Sigmoid colon (tissue), 7 donors: ENCODE results near the gene PRMT7. TPM values are rescaled to one million over a fixed set of nuclear protein-coding genes. Genes with fewer than 3 reads are reported as not detected.

Experiments used
- DNase-seq: peaks from one replicate; pipeline ENCODE4 v3.0.0-alpha.2; 2019
- H3K27ac ChIP-seq, 4 donors: fragments of 200-600 bp; sonication (generic); one replicate each; pipeline ENCODE4 v1.5.1; 2016 to 2019; ENCODE audit warnings: mild to moderate bottlenecking in 1 of 4
- H3K27me3 ChIP-seq, 3 donors: fragments of 200-600 bp; sonication (generic); one replicate each; pipeline ENCODE4 v1.5.1; 2019; ENCODE audit warnings: mild to moderate bottlenecking in 1 of 3
- H3K36me3 ChIP-seq, 4 donors: fragments of 200-600 bp; sonication (generic); one replicate each; pipeline ENCODE4 v1.5.1; 2016 to 2019
- H3K4me1 ChIP-seq, 4 donors: fragments of 200-600 bp; sonication (generic); one replicate each; pipeline ENCODE4 v1.5.1; 2017 to 2019
- H3K4me3 ChIP-seq, 4 donors: fragments of 200-600 bp; sonication (generic); one replicate each; pipeline ENCODE4 v1.5.1; 2017 to 2019; ENCODE audit warnings: mild to moderate bottlenecking in 2 of 4, moderate library complexity in 1 of 4
- H3K9me3 ChIP-seq, 4 donors: fragments of 200-600 bp in 3 of 4; sonication (generic) in 3 of 4; one replicate each; pipeline versions ENCODE4 v1.5.1 to v1.6.1; 2013 to 2019
- EP300 ChIP-seq, 4 donors: sonication (generic); formaldehyde crosslinking; IDR thresholded peaks; one replicate each; pipeline ENCODE4 v1.6.1; 2017; ENCODE audit warnings: antibody characterized with exemption in 4 of 4
- POLR2A ChIP-seq, 2 donors: fragments of 450-650 bp; IDR thresholded peaks; one replicate each; pipeline ENCODE4 v1.6.1; 2016; ENCODE audit warnings: antibody characterized with exemption in 2 of 2, mild to moderate bottlenecking in 2 of 2, moderate library complexity in 2 of 2
- POLR2AphosphoS5 ChIP-seq, 4 donors: sonication (generic); formaldehyde crosslinking; IDR thresholded peaks; one replicate each; pipeline ENCODE4 v1.6.1; 2017; ENCODE audit warnings: antibody characterized with exemption in 4 of 4
- WGBS, 2 donors: extraction: QIAGEN DNeasy Blood & Tissue Kit; methylation state at CpG; one replicate each; pipeline ENCODE4 v1.1.7; 2013; 5-methylcytosine and 5-hydroxymethylcytosine counted together
- intact Hi-C: fragments of 100-400 bp; cut with DNase I; formaldehyde crosslinking; loops from one replicate; pipeline ENCODE4 v1.15.1; 2023
- polyA plus RNA-seq, 3 donors: library from polyadenylated mRNA; stranded (reverse); fragments of 200-250 nt; gene quantifications; one replicate each; pipeline ENCODE4 v1.2.3, GENCODE V29; 2013
- total RNA-seq, 4 donors: library from RNA; depleted of rRNA; stranded (reverse); fragments of >200 nt; gene quantifications; one replicate each; pipeline ENCODE4 v1.1.0, GENCODE V29; 2016
- TF ChIP-seq, protein P1 (sequence below), 4 experiments: fragments of 450-650 bp in 3 of 4; fragments of 200-600 bp in 1 of 4; IDR thresholded peaks; one replicate each; pipeline ENCODE4 v1.5.1; 2016 to 2019; ENCODE audit warnings: antibody characterized with exemption in 4 of 4, mild to moderate bottlenecking in 3 of 4, moderate library complexity in 2 of 4
- donor health status: healthy with polysubstance abuse.
- donor health status: Bipolar disorder and iron deficiency.
- donor health status: healthy.

PRMT7 gene
- total and polyA plus RNA-seq, 7 donors: 12.0 to 51.0 (median 40.7) TPM

GRCh38 chr16:68343137-68343536 is 32.3 kb downstream of the PRMT7 start:
- TF ChIP-seq, protein P1, sequence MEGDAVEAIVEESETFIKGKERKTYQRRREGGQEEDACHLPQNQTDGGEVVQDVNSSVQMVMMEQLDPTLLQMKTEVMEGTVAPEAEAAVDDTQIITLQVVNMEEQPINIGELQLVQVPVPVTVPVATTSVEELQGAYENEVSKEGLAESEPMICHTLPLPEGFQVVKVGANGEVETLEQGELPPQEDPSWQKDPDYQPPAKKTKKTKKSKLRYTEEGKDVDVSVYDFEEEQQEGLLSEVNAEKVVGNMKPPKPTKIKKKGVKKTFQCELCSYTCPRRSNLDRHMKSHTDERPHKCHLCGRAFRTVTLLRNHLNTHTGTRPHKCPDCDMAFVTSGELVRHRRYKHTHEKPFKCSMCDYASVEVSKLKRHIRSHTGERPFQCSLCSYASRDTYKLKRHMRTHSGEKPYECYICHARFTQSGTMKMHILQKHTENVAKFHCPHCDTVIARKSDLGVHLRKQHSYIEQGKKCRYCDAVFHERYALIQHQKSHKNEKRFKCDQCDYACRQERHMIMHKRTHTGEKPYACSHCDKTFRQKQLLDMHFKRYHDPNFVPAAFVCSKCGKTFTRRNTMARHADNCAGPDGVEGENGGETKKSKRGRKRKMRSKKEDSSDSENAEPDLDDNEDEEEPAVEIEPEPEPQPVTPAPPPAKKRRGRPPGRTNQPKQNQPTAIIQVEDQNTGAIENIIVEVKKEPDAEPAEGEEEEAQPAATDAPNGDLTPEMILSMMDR (IDR thresholded peaks at IDR 0.05): no peak
- TF ChIP-seq POLR2A (IDR thresholded peaks at IDR 0.05) (no peak), EP300 (IDR thresholded peaks at IDR 0.05) (no peak), POLR2AphosphoS5 (IDR thresholded peaks at IDR 0.05) (no peak)
- Histone ChIP-seq H3K4me3 (no peak overlapping the region), H3K9me3 (no peaks in the 10 kb centered on the region), H3K27me3 (no peaks in the 10 kb centered on the region), H3K4me1 (no peaks in the 10 kb centered on the region), H3K27ac (no peak overlapping the region), H3K36me3 (peaks cover 25 to 95% (median 55%) of the 10 kb centered on the region in 4 donors)
- 97% methylated on average over 7 of the region's 7 CpGs for WGBS, 2 donors
- DNase-seq: no peak
- intact Hi-C loops: no loop called here

GRCh38 chr16:68344252-68344651 is 33.4 kb downstream of the PRMT7 start:
- H3K36me3 ChIP-seq: peaks cover 27 to 95% (median 50%) of the 10 kb centered on the region in 4 donors
- DNase-seq: no peak
- TF ChIP-seq, protein P1 (IDR thresholded peaks at IDR 0.05): no peak
- TF ChIP-seq EP300 (IDR thresholded peaks at IDR 0.05) (no peak), POLR2AphosphoS5 (IDR thresholded peaks at IDR 0.05) (no peak), POLR2A (IDR thresholded peaks at IDR 0.05) (no peak)

GRCh38 chr16:68345351-68345810 is 34.6 kb downstream of the PRMT7 start:
- intact Hi-C loops: no loop called here
- TF ChIP-seq, protein P1 (IDR thresholded peaks at IDR 0.05): no peak
- TF ChIP-seq EP300 (IDR thresholded peaks at IDR 0.05) (no peak), POLR2AphosphoS5 (IDR thresholded peaks at IDR 0.05) (no peak), POLR2A (IDR thresholded peaks at IDR 0.05) (no peak)
- no peaks in the 10 kb centered on the region for H3K9me3 ChIP-seq
- H3K4me3 ChIP-seq: no peak overlapping the region
- H3K27me3 ChIP-seq: no peaks in the 10 kb centered on the region
- no peaks in the 10 kb centered on the region for H3K4me1 ChIP-seq
- no peak overlapping the region for H3K27ac ChIP-seq
- H3K36me3 ChIP-seq: peaks cover 20 to 95% (median 42%) of the 10 kb centered on the region in 4 donors
- 69 to 87% methylated on average over 11 of the region's 11 CpGs for WGBS, 2 donors
- DNase-seq: no peak

More at GRCh38 chr16:68344252-68344651, 33.4 kb downstream of the PRMT7 start:
- no peaks in the 10 kb centered on the region for H3K9me3 ChIP-seq
- no peaks in the 10 kb centered on the region for H3K4me1 ChIP-seq
- 84 to 90% methylated on average over 11 of the region's 11 CpGs for WGBS, 2 donors
- no peaks in the 10 kb centered on the region for H3K27me3 ChIP-seq
- H3K27ac ChIP-seq: no peak overlapping the region
- no peak overlapping the region for H3K4me3 ChIP-seq
- intact Hi-C loops: no loop called here

- H3K27me3 ChIP-seq: no peaks in the 10 kb centered on the region
- no peak for DNase-seq
- H3K4me1 ChIP-seq: no peaks in the 10 kb centered on the region
- no peak overlapping the region for H3K27ac ChIP-seq
- peaks cover 18 to 95% (median 43%) of the 10 kb centered on the region in 4 donors for H3K36me3 ChIP-seq
- H3K4me3 ChIP-seq: no peak overlapping the region
- no peaks in the 10 kb centered on the region for H3K9me3 ChIP-seq
- 96 to 97% methylated on average over 16 of the region's 16 CpGs for WGBS, 2 donors
- intact Hi-C loops: no loop called here
- TF ChIP-seq EP300 (IDR thresholded peaks at IDR 0.05) (no peak), POLR2AphosphoS5 (IDR thresholded peaks at IDR 0.05) (no peak), POLR2A (IDR thresholded peaks at IDR 0.05) (no peak)
- TF ChIP-seq, protein P1 (IDR thresholded peaks at IDR 0.05): no peak
These were observed 35.3 kb downstream of the PRMT7 start for GRCh38 chr16:68345958-68346635.
